ENCODE measurements around the gene DGKI. TPM values are rescaled to one million over a fixed set of nuclear protein-coding genes. Genes with fewer than 3 reads are reported as not detected.

Gene DGKI
- 0.29 and 1.1 TPM in 2 replicates for total RNA-seq (2014; rRNA removed; shearing (Covaris generic))

GRCh38 chr7:137846827-137847567 is at the start of gene DGKI:
TSS of gene DGKI (minus strand) at chr7:137846974.
- DNase-seq (ENCODE audit: low spot score) = no peak

DNA sequence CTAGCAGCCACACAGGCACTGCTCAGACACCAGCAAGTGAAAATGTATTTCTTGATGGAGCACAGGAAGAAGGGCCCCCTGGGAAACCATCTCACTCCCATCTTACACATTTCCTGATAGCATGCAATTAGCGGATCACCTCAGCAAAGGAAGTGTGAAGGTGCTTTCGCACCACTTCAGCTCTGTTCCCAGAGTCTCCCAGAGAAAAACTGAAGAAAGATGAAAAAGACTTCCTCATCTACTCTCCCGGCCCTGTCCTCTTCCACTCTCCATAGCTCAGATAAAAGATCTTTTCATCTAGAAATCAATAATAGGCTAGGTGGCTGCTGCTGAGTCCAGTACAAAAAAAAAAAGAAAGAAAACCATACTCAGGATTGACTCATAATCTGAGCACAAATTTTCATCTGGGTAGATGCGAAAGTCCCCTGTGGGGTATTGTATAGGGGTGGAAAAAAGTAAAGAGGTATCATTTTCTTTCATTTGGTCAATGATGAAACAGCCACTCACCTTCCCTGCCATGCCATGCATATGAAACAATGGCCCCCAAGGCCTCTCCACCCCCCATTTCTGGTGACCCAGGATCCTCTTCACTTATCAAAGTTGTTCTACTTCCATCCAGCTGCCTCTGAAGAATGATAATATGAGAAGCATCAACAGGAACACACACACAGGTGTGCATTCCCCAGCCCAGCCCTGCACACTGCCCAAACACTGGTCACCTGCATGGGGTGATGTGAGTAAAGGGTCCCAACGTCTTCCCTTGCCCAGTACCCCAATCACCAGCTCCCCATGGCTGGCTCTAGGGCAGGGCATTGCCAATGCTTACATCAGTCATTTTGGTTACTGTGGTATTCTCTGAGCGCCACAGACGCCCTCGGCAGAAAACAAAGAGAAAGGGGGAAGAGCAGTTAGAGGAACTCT is 48.8 kb upstream of the DGKI start:
- DNase-seq (ENCODE audit: low spot score) = no peak

GRCh38 chr7:137893143-137893742 is 46.5 kb upstream of the DGKI start:
- no peak for DNase-seq (ENCODE audit: low spot score)

DNA sequence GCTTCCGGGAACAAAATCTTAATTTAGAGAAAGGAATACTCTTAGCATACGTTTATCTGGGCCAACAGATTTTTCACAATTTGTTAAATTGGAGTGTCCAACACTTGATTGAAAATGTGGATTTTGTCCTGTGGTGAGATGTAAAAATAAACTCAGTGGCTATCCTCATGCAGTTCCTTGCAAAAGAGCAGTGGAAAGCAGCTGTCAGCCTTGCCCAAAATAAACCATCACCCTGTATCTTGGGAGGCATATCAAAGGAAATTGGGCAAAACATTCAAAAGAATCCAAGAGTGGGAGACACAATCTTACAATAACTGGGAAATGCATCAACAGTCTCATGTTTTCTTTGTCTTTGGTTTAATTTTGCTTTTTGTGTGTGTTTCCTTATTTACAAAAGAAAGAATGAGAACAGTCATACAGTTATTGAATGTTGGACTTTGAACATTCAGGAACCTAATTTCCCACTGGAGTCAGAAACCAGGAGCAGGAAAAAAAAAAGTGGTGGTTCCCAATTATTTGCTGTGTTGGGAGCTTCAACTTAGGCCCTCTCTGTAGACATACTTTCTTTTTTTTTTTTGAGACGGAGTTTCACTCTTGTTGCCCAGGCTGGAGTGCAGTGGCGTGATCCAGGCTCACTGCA is 44.4 kb upstream of the DGKI start:
- DNase-seq (ENCODE audit: low spot score) = no peak

GRCh38 chr7:137890449-137890921 is 43.7 kb upstream of the DGKI start:
- no peak for DNase-seq (ENCODE audit: low spot score)

GRCh38 chr7:137888241-137888640 is 41.5 kb upstream of the DGKI start:
- DNase-seq (ENCODE audit: low spot score) = no peak

GRCh38 chr7:137886746-137887145 is 40.0 kb upstream of the DGKI start:
- DNase-seq (ENCODE audit: low spot score) = no peak

DNA sequence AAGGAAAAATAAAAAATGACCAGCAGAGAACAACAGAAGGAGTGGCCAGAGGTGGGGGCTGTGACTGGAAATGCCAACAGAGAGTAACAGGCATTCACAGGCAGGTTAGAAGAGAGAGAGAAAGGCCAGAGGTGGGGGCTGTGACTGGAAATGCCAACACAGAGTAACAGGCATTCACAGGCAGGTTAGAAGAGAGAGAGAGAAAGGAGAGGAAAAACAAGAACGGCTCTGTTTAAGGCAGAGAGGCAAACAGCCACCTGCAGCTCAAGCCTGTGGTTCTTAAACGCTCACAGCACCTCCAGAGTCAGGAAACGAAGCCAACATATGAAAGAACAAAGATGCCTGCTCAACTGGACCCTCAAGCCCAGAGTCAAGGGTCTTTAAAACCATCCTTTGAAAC is 39.5 kb upstream of the DGKI start:
- DNase-seq (ENCODE audit: low spot score) = no peak

- no peak for DNase-seq (ENCODE audit: low spot score)
These were observed 38.9 kb upstream of the DGKI start for GRCh38 chr7:137885678-137886077.

GRCh38 chr7:137882806-137883205 is 36.0 kb upstream of the DGKI start:
- DNase-seq (ENCODE audit: low spot score) = peak; percentile 51

DNA sequence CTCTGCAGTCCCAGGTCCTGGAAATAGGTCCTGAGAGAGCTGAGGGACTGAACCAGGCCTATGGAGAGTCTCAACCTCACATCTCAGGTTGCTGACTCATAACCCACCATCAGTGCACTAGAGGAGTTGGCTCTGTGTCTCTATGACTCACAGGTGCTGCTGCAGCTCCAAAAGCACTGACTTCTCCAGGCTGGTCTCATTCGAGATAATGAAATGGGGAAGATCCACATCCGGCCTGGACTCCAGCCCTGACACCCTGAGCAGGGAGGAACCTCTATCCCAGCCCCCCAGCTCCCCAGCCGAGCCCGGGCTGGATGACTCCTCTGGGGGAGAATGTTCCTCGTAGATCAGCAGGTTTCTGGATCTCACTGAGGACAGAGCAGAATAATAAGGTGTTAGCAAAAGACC is 35.5 kb upstream of the DGKI start:
- peak; percentile 99 for DNase-seq (ENCODE audit: low spot score)

- no peak for DNase-seq (ENCODE audit: low spot score)
These were observed 35.0 kb upstream of the DGKI start for GRCh38 chr7:137881607-137882260.

DNA sequence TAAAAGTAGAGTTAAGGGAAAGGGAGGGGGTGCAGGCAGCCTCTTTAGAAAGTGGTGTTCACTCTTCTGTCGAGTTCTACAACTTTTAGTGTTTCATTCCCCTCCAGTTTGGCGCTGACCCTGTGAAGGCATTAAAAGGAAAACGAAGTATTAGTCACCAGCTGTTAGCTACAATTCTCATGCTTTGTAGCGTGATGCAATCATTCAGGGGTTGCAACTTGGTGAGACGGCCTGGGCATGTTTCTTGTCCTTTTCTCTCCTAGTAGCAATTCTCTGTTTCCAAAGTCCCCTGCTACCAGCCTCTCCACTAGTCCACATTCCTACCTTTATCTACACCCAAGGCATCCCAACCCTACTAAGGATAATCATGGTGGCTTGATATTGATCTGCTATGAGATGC is 33.7 kb upstream of the DGKI start:
- peak; percentile 45 for DNase-seq (ENCODE audit: low spot score)

DNA sequence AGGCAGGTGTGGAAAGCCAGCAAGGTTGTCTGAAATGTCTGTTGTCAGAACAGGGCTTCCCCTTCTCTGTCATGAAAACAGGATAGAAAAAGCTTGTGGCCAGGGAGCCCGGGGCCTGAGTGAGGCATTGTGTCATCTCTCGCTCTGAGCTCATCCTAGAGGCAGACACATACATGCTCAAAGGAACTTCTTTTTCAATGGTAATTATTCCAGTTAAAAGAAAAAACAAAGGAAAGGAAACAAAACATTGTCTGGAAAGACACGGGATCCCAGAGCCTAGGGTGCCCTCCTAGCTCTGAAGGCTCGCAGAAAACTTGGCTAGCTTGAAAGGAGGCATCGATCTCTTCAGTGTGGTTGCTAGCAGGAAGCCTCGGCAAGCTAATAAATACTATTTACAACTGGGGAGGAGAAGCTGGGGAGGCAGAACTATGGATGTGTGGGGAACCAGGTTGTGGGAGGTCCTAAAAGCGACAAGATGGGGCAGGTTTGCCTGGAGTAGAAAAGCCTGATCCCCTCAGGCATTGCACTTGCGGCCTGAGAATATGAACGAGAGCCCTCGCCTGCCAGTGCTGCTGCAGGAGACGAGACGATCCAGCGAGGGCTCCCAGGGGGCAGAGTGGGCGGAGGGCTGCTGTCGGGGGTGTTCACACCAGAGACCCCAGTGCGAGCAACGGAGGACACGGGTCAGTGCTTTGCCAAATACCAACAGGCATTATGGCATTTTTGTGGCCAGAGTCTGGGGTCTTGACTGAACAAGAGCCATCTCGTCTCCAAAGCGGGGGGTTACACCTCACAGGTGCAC is 32.8 kb upstream of the DGKI start:
- DNase-seq (ENCODE audit: low spot score) = no peak

GRCh38 chr7:137878333-137878961 is 31.7 kb upstream of the DGKI start:
- DNase-seq (ENCODE audit: low spot score) = no peak

DNA sequence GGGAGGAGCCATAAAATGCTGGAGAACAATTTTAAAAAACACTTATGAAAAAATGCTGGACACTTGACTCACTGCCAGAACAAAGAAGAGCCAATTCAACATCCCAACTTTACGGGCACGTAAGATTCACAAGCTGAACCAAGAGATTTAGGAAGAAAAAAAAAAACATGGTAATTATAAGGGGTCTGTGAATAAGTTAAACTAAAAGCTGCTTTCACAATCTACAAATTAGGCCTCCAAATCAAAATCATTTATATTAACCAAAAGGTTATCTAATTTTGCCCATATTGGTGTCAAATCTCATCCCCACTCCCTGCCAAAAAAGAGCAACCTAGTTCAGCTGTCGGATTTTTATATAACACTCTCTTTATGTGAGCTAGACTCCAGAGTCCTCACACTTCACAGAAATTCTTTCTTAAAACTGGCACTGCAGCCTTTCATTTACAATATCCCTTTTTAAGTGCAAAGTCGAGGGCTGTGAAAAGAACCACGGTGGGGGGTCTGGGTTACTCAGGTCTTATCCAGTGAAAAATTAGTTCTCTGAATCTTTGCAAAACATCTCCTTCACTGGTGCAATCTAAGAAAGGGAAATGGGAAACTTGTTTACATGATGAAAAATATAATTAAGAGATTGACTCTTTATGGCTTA is 30.4 kb upstream of the DGKI start:
- no peak for DNase-seq (ENCODE audit: low spot score)

DNA sequence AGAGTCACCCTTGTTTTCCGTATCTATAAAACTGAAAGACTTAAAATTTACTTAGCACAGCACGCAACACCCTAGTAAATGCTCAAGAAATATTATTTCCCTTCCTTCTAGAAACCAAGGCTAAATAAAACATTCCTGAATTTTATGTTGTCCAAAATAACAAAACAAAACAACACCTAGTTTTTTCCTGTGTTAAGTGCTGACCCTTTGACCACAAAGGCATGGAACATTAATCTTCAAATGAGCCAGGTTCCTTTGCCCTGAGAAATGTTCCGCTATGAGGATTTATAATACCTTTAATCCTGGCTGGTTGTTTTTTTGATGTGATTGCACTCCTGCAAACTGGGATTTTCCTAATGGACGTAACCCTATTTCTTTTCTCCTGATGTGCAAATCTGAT is 29.0 kb upstream of the DGKI start:
- no peak for DNase-seq (ENCODE audit: low spot score)

DNA sequence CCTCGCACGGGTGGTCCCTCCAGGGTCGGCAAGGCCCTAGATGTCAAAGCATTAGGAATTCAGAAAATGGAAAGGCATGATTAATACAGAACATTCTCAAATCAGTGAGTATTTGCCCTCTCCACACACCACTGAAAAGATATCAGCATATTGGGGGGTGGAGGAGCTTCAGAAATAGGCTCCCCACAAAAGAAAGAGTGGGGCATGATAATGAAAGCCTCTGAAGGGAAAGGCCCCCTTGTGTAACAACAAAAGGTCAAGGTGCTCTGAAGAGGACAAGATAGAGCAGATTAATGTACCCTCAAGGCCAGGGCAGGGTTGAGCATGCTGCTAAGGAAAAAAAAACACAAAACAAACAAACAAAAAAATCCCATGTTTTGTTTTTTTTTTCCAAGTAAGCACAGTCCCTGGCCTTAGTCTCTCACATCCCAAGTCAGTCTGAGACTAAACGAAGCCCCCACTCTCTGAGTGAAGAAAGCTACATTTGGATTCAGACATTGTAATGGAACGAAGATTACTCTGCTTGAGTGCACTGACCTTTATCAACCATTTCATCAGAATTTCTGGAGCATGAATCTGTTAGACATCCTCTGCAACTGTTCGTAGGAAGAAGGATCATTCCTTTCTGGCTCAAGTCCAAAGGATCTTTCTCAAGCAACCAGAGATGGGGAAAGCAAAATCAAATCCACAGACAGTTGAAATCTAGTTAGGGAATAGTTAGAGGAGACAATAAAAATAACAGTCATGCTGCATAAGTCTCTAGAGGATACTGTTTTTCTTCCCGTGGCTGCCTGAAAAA is 27.4 kb upstream of the DGKI start:
- DNase-seq (ENCODE audit: low spot score) = no peak

DNA sequence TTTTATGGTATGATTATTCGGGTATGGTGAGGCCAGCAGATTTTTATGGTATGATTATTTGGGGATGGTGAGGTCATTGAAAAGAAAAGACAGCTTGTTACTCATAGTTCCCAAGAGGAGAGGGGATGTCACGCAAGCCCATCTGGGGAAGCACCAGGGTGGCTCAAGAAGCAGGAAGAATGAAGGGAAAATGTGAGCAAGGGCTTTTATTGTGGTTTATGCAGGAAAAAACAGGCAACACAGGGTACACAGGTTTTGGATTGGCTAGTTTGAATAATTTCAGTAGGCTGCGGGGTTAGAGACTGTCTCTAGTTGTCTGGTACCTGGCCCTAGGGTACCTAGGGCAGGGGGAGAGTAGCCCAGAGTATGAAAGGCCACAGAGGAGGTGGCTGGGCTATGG is 26.8 kb upstream of the DGKI start:
- DNase-seq (ENCODE audit: low spot score) = no peak
